Measurements from ENCODE around the gene WNT7A. TPM values are rescaled to one million over a fixed set of nuclear protein-coding genes. Genes with fewer than 3 reads are reported as not detected.

WNT7A gene
- total RNA-seq, 3 donors from 2014 or later = not detected

- intact Hi-C loops (cut with DNase I; ENCODE audit: low total_unique reads) = no loop called here
- no peaks in the 10 kb centered on the region for H3K9me3 ChIP-seq
- H3K4me1 ChIP-seq = peaks cover 13 to 25% of the 10 kb centered on the region in 2 donors
- DNase-seq (ENCODE audit: low spot score in 2 of 2) = no peak
- TF ChIP-seq POLR2A (IDR thresholded peaks at IDR 0.05) (no peak), POLR2AphosphoS5 (IDR thresholded peaks at IDR 0.05) (no peak), CTCF (IDR thresholded peaks at IDR 0.05) (no peak)
- no peak overlapping the region for H3K27ac ChIP-seq
- H3K27me3 ChIP-seq = peaks cover 9 to 60% of the 10 kb centered on the region in 2 donors
- no peak overlapping the region for H3K4me3 ChIP-seq
- H3K36me3 ChIP-seq = no peaks in the 10 kb centered on the region
These were observed 3.3 kb downstream of the WNT7A start for GRCh38 chr3:13876451-13877100.

- peaks cover 9 to 43% of the 10 kb centered on the region in 2 donors for H3K27me3 ChIP-seq
- H3K27ac ChIP-seq = no peak overlapping the region
- H3K4me3 ChIP-seq = no peak overlapping the region
- no peak for TF ChIP-seq POLR2A (IDR thresholded peaks at IDR 0.05)
- TF ChIP-seq POLR2AphosphoS5 (IDR thresholded peaks at IDR 0.05) = no peak
- no peak for TF ChIP-seq CTCF (IDR thresholded peaks at IDR 0.05)
- H3K4me1 ChIP-seq = peaks cover 8 to 18% of the 10 kb centered on the region in 2 donors
- intact Hi-C loops (cut with DNase I; ENCODE audit: low total_unique reads) = no loop called here
- H3K36me3 ChIP-seq = no peaks in the 10 kb centered on the region
- peaks cover 0 to 5% of the 10 kb centered on the region in 2 donors for H3K9me3 ChIP-seq
- DNase-seq (ENCODE audit: low spot score in 2 of 2) = no peak
These were observed 5.0 kb downstream of the WNT7A start for GRCh38 chr3:13874891-13875290.

GRCh38 chr3:13873818-13874217 lies 6.1 kb downstream of the WNT7A start:
- no peak for TF ChIP-seq POLR2A (IDR thresholded peaks at IDR 0.05)
- Histone ChIP-seq H3K9me3 (peaks cover 0 to 5% of the 10 kb centered on the region in 2 donors), H3K4me1 (peaks cover 2 to 9% of the 10 kb centered on the region in 2 donors), H3K36me3 (no peaks in the 10 kb centered on the region), H3K27ac (no peak overlapping the region), H3K4me3 (no peak overlapping the region), H3K27me3 (peaks cover 6 to 33% of the 10 kb centered on the region in 2 donors)
- peak in 1 of 2 donors; percentile 1 for DNase-seq (ENCODE audit: low spot score in 2 of 2)
- intact Hi-C loops (cut with DNase I; ENCODE audit: low total_unique reads) = no loop called here

- intact Hi-C loops (cut with DNase I; ENCODE audit: low total_unique reads) = no loop called here
- no peaks in the 10 kb centered on the region for H3K36me3 ChIP-seq
- H3K9me3 ChIP-seq = peaks cover 0 to 5% of the 10 kb centered on the region in 2 donors
- H3K27me3 ChIP-seq = peaks cover 2 to 19% of the 10 kb centered on the region in 2 donors
- H3K4me1 ChIP-seq = no peaks in the 10 kb centered on the region
- H3K4me3 ChIP-seq = no peak overlapping the region
- H3K27ac ChIP-seq = no peak overlapping the region
- no peak for TF ChIP-seq POLR2AphosphoS5 (IDR thresholded peaks at IDR 0.05)
- TF ChIP-seq CTCF (IDR thresholded peaks at IDR 0.05) = no peak
- no peak for TF ChIP-seq POLR2A (IDR thresholded peaks at IDR 0.05)
- DNase-seq (ENCODE audit: low spot score in 2 of 2) = no peak
These were observed 7.4 kb downstream of the WNT7A start for GRCh38 chr3:13872451-13872850.

GRCh38 chr3:13871791-13872190 lies 8.1 kb downstream of the WNT7A start:
- peaks cover 2 to 12% of the 10 kb centered on the region in 2 donors for H3K27me3 ChIP-seq
- no peak overlapping the region for H3K27ac ChIP-seq
- no peaks in the 10 kb centered on the region for H3K4me1 ChIP-seq
- intact Hi-C loops (cut with DNase I; ENCODE audit: low total_unique reads) = no loop called here
- H3K36me3 ChIP-seq = no peaks in the 10 kb centered on the region
- no peak for DNase-seq (ENCODE audit: low spot score in 2 of 2)
- H3K9me3 ChIP-seq = peaks cover 0 to 5% of the 10 kb centered on the region in 2 donors
- no peak overlapping the region for H3K4me3 ChIP-seq
- no peak for TF ChIP-seq POLR2A (IDR thresholded peaks at IDR 0.05)
- no peak for TF ChIP-seq POLR2AphosphoS5 (IDR thresholded peaks at IDR 0.05)
- no peak for TF ChIP-seq CTCF (IDR thresholded peaks at IDR 0.05)

Data from breast epithelium (tissue), 4 donors.